ENCODE measurements around the gene LILRB2. TPM values are rescaled to one million over a fixed set of nuclear protein-coding genes. Genes with fewer than 3 reads are reported as not detected.
A peak's percentile ranks its signal among the peaks of the same experiment; 100 is the strongest.
"Not testable (repeated sequence)": the region's sequence is repeated elsewhere in the genome, so short reads cannot be mapped to it uniquely, and the experiment has no call there.

The LILRB2 gene
- total RNA-seq, 3 donors from 2014 or later: 1.2 to 9.6 (median 4.7) TPM

DNA sequence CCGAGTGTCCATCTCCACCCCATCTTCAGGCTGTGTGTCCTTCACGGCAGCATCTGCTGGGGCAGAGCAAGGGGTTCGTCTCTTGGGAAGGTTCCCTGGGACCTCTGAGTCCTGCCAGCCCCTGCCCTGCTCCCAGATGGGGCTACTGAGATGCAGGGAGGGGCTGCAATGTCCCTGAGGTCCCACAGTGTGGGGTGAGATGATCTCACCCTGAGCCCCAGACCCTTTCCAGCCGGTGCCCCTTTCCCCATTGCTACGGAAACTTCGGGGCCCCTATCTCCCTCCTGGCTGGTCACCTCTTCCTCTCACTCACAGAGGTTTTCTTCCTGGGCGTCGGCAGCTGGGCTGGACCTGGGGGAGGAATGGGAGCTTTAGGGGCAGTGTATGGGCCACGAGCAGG lies 5.0 kb downstream of the LILRB2 start:
- no peak for DNase-seq
- Histone ChIP-seq H3K9me3 (no peaks in the 10 kb centered on the region), H3K36me3 (ENCODE audit: low read depth) (no peaks in the 10 kb centered on the region), H3K4me1 (ENCODE audit: low read depth) (no peaks in the 10 kb centered on the region), H3K4me3 (no peak overlapping the region)
- no peak for TF ChIP-seq CTCF (IDR thresholded peaks at IDR 0.05)
- intact Hi-C loops (cut with DNase I, micrococcal nuclease): no loop called here
- ATAC-seq: no peak

- not testable (repeated sequence) for ATAC-seq
These were observed 6.4 kb downstream of the LILRB2 start for GRCh38 chr19:54274516-54274915.

DNA sequence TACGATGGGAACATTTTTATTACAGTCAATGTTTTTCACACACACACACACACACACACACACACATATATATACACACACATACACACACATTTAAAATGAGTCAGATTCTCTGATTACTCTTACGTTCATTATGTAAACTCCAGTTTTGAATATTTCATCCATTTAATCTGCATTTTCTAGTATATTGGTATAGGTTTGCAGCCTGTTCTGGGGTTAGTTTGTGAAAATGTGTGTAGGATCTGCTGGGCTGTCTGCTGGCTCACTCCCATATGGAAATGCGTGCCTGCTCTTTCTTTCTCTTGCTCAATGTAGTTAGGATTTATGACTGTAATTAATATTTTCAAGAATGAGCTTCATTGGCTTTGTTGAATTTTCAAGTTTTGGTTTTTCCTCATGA lies 7.1 kb downstream of the LILRB2 start:
- ATAC-seq: no peak
- H3K4me1 ChIP-seq (ENCODE audit: low read depth): no peaks in the 10 kb centered on the region
- no peaks in the 10 kb centered on the region for H3K9me3 ChIP-seq
- intact Hi-C loops (cut with DNase I, micrococcal nuclease): no loop called here
- DNase-seq: no peak
- H3K36me3 ChIP-seq (ENCODE audit: low read depth): no peaks in the 10 kb centered on the region
- no peak overlapping the region for H3K4me3 ChIP-seq
- no peak for TF ChIP-seq CTCF (IDR thresholded peaks at IDR 0.05)

More at GRCh38 chr19:54274516-54274915, 6.4 kb downstream of the LILRB2 start:
- H3K9me3 ChIP-seq; H3K4me3 ChIP-seq; intact Hi-C loops (cut with DNase I, micrococcal nuclease); H3K4me1 ChIP-seq (ENCODE audit: low read depth); H3K36me3 ChIP-seq (ENCODE audit: low read depth): not testable (repeated sequence)
- peak in 1 of 3 donors; percentile 31 for DNase-seq

- intact Hi-C loops (cut with DNase I, micrococcal nuclease); H3K4me3 ChIP-seq; ATAC-seq; H3K9me3 ChIP-seq; H3K4me1 ChIP-seq (ENCODE audit: low read depth); DNase-seq; H3K36me3 ChIP-seq (ENCODE audit: low read depth): not testable (repeated sequence)
These were observed 8.7 kb downstream of the LILRB2 start for GRCh38 chr19:54272181-54272580.

DNA sequence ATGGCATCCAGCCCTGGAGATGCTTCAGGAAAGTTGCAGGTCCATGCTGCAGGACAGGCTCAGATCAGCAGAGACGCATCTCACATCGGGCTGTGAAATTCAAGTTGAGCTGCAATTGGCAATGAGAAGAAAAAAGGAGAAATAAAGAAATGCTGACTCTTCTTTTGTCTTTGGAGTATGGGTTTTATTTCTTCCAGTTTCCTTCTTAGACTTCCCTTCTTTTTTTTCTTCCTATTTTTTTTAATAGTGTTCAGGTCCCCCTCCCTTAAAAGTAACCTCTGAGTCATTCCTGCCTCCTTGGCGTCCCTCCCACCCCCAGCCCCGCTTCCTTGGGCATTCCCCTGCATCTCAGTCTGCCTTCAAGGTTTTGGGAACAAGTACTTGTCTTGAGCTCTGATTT lies 9.3 kb downstream of the LILRB2 start:
- H3K4me1 ChIP-seq (ENCODE audit: low read depth); H3K4me3 ChIP-seq; DNase-seq; H3K36me3 ChIP-seq (ENCODE audit: low read depth); H3K9me3 ChIP-seq; intact Hi-C loops (cut with DNase I, micrococcal nuclease): not testable (repeated sequence)
- peak; percentile 34 for ATAC-seq

GRCh38 chr19:54271106-54271505 lies 9.8 kb downstream of the LILRB2 start:
- no peaks in the 10 kb centered on the region for H3K9me3 ChIP-seq
- DNase-seq (peak in 2 of 3 donors; percentile 27 to 42), ATAC-seq (peak; percentile 50)
- TF ChIP-seq CTCF (IDR thresholded peaks at IDR 0.05): no peak
- no peaks in the 10 kb centered on the region for H3K36me3 ChIP-seq (ENCODE audit: low read depth)
- no peak overlapping the region for H3K4me3 ChIP-seq
- intact Hi-C loops (cut with DNase I, micrococcal nuclease): no loop called here
- no peaks in the 10 kb centered on the region for H3K4me1 ChIP-seq (ENCODE audit: low read depth)

DNA sequence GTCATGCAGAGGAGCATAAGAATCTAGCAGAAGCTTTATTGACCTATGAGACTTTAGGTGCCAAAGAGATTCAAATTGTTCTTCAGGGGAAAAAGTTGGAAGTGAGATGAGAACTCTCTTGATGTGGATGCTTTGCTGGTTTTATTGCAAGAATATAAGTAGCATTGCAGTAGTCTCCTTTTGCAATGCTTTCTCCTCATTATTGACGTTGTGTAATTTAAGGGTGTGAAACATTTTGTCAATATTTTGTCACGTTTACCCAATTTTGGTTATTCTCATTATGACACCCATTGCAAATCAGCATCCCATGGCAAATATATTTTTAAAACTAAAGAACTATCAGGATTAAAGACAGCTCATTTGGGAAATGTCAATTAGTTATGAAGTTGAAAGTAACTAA lies 12.0 kb downstream of the LILRB2 start:
- H3K4me1 ChIP-seq (ENCODE audit: low read depth): no peaks in the 10 kb centered on the region
- no peak for DNase-seq
- TF ChIP-seq CTCF (IDR thresholded peaks at IDR 0.05): no peak
- intact Hi-C loops (cut with DNase I, micrococcal nuclease): no loop called here
- H3K9me3 ChIP-seq: no peaks in the 10 kb centered on the region
- no peaks in the 10 kb centered on the region for H3K36me3 ChIP-seq (ENCODE audit: low read depth)
- ATAC-seq: no peak
- H3K4me3 ChIP-seq: no peak overlapping the region
